ENCODE data around the gene B4GALT6. TPM values are rescaled to one million over a fixed set of nuclear protein-coding genes. Genes with fewer than 3 reads are reported as not detected.

Gene B4GALT6
- total and polyA plus RNA-seq, 2 of the 13 experiments (the other 11 are each of a cell fraction or from before 2014, with no cell fraction given): 1.9 to 3.3 TPM

- TF ChIP-seq ZHX1 (CRISPR knock-in tag; IDR thresholded peaks at IDR 0.05; ENCODE audit: low read depth): no peak
- no peak for TF ChIP-seq ZNF260 (CRISPR knock-in tag; IDR thresholded peaks at IDR 0.05; ENCODE audit: borderline replicate concordance, low read depth)
- TF ChIP-seq JARID2 (CRISPR knock-in tag; IDR thresholded peaks at IDR 0.05; ENCODE audit: insufficient replicate concordance): no peak
- TF ChIP-seq SP4 (CRISPR knock-in tag; IDR thresholded peaks at IDR 0.05): no peak
- no peak for TF ChIP-seq MXD1 (CRISPR knock-in tag; IDR thresholded peaks at IDR 0.05)
- no peak for TF ChIP-seq MZF1 (CRISPR knock-in tag; IDR thresholded peaks at IDR 0.05; ENCODE audit: borderline replicate concordance)
- TF ChIP-seq ZNF407 (CRISPR knock-in tag; IDR thresholded peaks at IDR 0.05; ENCODE audit: not compliant biosample characterization): no peak
- TF ChIP-seq ZNF577 (CRISPR knock-in tag; IDR thresholded peaks at IDR 0.05; ENCODE audit: borderline replicate concordance, low read depth): no peak
- no peak for TF ChIP-seq KLF15 (CRISPR knock-in tag; IDR thresholded peaks at IDR 0.05; ENCODE audit: borderline replicate concordance)
- no peak for TF ChIP-seq ZNF446 (CRISPR knock-in tag; IDR thresholded peaks at IDR 0.05)
- no peak for TF ChIP-seq PRDM15 (CRISPR knock-in tag; IDR thresholded peaks at IDR 0.05)
These were observed 34.2 kb downstream of the B4GALT6 start (continued) for GRCh38 chr18:31649978-31650719.

Data from HepG2 (cell line).